Activated CD8-positive, alpha-beta memory T cell treated with anti-CD3 and anti-CD28 coated beads for 36 hours (primary cell): ENCODE results near the gene ENTPD5. TPM values are rescaled to one million over a fixed set of nuclear protein-coding genes. Genes with fewer than 3 reads are reported as not detected.

Experiments used
- CTCF ChIA-PET: fragments of 350-600 bp; sonication (Branson Sonifier 250); formaldehyde crosslinking; loops from one replicate; lab custom pipeline; 2021; ENCODE audit warnings: antibody characterized with exemption; lab: Charles Lee
- POLR2A ChIA-PET: fragments of 350-600 bp; sonication (Branson Sonifier 250); formaldehyde crosslinking; loops from one replicate; lab custom pipeline; 2021; ENCODE audit warnings: antibody characterized with exemption; lab: Charles Lee
- total RNA-seq, 2 experiments: library from RNA; stranded (reverse); gene quantifications; one replicate each; pipeline ENCODE4 v1.2.3, GENCODE V29; 2021

ENTPD5 gene
- total RNA-seq, 2 experiments from 2014 or later: 12.6 to 12.8 TPM

GRCh38 chr14:73955674-73956073 is 63.4 kb downstream of the ENTPD5 start:
- POLR2A ChIA-PET: no interaction called here

DNA sequence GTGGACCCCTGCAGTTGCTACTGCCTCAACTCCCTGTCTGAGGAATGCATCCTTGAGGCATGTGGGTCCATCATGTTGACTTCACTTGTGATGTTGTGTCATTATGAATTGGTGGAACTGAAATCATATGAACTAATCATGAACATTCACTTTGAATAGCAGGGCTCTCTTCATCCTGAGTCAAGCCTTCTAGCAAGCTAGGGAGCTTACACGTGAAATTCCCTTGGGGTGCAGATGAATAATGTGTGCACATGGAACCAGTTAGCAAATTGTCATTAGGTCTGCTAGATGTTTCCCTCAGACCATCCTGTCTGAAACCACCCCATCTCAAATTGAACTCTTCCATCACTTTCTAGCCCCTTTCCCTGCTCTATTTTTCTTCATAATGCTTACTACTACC is 65.4 kb downstream of the ENTPD5 start:
- POLR2A ChIA-PET: no interaction called here
- CTCF ChIA-PET: interaction anchor here (1.1 kb wide), 1 partner anchor 16 kb away, joined by 3 read pairs; no protein-coding TSS in a partner anchor

More at GRCh38 chr14:73955674-73956073, 63.4 kb downstream of the ENTPD5 start:
- CTCF ChIA-PET: no interaction called here

GRCh38 chr14:73949752-73950734 is 69.0 kb downstream of the ENTPD5 start, which contains the start of the genes COQ6 and FAM161B:
Gene COQ6, plus strand, starts transcription at chr14:73950302. Its CDS starts 31 bp downstream, at chr14:73950333.
Gene FAM161B, minus strand, starts transcription at chr14:73950094. Its CDS starts 68 bp downstream, at chr14:73950026.
- ChIA-PET POLR2A (interaction anchor here (0.6 to 0.7 kb wide), 3 partner anchors 69 to 454 kb away, joined by 3 to 4 read pairs (median 4); partner anchors contain the start of genes BBOF1 and ENTPD5), CTCF (interaction anchor here (0.6 kb wide), 1 partner anchor 263 kb away, joined by 3 read pairs; no protein-coding TSS in a partner anchor)

DNA sequence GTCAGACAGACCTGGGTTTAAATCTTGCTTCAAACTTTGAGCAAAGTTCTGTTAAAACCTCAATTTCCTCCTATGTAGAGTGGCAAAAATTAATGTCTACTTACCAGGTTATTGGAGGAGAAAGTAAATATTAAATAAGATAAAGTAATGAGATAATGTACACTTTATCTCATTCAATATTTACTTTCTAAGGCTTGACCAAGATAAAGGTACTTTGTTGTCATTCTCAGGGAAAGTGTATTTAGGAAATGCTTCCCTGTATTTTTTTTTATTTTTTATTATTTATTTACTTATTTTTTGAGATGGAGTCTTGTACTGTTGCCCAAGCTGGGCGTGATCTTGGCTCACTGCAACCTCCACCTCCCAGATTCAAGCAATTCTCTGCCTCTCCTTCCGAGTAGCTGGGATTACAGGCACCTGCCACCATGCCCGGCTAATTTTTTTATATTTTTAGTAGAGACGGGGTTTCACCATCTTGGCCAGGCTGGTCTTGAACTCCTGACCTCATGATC is 73.9 kb downstream of the ENTPD5 start:
- CTCF ChIA-PET: no interaction called here
- POLR2A ChIA-PET: interaction anchor here (0.7 to 1.1 kb wide), 2 partner anchors 15 to 17 kb away, joined by 3 read pairs; no protein-coding TSS in a partner anchor

DNA sequence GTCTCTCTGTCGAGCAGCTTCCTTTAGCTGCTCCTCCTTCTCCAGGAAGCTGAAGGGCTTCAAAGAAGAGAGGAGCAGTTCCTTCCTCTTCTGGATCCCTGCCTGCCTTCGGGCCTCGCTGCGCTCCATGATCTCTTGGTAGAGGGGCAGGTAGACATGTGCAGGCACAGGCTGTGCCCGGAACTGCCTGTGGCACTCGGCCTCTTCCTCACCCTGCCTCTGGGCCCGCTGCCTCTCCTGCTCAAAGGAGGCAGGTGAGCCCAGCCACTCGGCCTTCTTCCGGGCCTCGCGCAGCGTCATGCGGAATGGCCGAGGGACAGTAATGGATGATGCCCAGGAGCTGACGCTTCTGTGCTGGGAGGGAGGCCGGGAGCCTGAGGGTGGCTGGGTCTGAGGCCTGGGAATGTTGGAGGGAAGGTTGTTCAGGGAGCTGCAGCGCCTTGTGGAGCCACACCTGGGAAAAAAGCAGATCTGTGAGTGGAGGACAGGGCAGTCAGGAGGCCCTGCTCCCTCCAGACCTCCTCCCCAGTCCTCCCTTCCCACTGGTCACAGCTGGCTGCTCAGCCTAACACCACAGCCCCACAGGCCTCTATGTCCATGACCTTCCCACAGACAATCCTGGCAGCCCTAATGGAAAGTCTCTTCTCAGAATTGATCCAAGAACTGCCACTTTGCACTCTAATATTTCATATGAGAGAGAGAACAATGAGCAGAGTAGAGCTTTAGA is 74.5 kb downstream of the ENTPD5 start:
- ChIA-PET CTCF (no interaction called here), POLR2A (interaction anchor here (1.1 kb wide), 1 partner anchor 17 kb away, joined by 3 read pairs; no protein-coding TSS in a partner anchor)

- ChIA-PET CTCF (no interaction called here), POLR2A (no interaction called here)
Measured at GRCh38 chr14:73943083-73943482, 76.0 kb downstream of the ENTPD5 start.

DNA sequence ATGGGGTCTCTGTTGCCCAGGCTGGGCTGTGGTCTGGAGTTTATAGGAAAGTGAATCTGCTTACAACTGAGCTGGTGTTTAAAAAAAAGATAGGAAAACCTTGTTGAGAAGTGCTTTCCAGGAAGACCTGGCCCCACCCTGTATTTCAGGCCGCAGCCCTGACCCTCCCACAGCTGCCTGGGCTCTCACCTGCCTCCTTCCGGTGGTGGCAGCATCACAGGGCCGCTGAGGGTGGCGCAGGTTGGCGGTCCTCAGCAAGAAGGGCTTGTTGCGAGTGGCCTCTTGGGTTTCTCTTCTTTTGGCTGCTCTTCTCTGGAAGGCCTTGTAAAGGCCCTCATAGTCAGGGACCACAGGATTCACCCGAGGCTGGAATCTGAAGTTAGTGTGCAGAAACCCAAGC is 76.9 kb downstream of the ENTPD5 start:
- ChIA-PET POLR2A (no interaction called here), CTCF (no interaction called here)

DNA sequence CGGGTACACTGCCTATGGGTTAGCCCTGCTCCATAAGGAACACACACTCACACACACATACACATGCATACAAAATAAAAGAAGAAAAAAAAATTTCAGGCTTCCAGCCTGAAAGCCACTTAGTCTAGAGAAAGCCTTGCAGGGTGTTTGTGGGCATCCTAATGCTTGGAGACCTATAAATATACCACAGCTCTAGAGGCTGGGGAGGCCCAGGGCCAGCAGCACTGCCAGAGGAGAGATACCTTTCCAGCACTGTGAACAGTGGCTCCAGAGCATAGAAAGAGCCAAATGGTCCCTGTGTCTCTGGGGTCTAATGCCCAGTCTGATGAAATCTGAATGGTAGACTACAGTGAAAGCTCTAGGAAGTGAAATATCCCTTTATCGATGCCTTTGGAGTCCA is 82.1 kb downstream of the ENTPD5 start:
- CTCF ChIA-PET: no interaction called here
- POLR2A ChIA-PET: no interaction called here

GRCh38 chr14:73936548-73936947 is 82.5 kb downstream of the ENTPD5 start:
- POLR2A ChIA-PET: no interaction called here
- CTCF ChIA-PET: no interaction called here

DNA sequence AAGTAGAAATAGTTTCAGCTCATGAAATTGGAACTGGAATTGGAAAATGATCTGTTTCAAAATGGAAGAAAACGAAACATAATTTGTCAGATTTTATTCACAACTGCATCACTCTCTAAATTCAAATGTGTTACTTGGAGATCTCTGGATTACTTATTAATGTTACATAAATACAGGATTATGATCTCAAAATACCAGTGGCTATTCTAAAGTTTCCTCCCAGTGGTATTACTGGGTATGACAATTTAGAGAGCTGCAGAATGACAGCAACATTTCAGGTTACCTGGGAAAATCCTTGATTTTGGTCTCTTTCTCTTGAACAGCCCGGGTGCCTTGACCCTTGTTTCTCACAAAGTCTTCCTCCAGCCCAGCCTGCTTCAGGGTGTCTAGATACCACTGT is 83.4 kb downstream of the ENTPD5 start:
- ChIA-PET CTCF (interaction anchor here (0.6 kb wide), 2 partner anchors 84 to 512 kb away, joined by 3 to 4 read pairs; partner anchors contain the start of gene BBOF1), POLR2A (no interaction called here)

GRCh38 chr14:73924337-73924736 is 94.8 kb downstream of the ENTPD5 start:
- CTCF ChIA-PET: no interaction called here
- POLR2A ChIA-PET: no interaction called here

DNA sequence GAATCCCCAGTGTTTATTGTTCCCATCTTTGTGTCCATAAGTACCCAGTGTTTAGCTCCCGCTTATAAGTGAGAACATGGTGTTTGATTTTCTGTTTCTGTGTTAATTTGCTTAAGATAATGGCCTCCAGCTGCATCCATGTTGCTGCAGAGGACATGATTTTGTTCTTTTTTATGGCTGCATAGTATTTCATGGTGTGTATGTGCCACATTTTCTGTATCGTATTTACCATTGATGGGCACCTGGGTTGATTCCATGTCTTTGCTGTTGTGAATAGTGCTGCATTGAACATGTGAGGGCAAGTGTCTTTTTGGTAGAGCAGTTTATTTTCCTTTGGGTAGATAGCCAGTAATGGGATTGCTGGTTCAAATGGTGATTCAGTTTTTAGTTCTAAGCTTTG is 99.6 kb downstream of the ENTPD5 start:
- ChIA-PET POLR2A (interaction anchor here (0.7 kb wide), 1 partner anchor 13 kb away, joined by 3 read pairs; no protein-coding TSS in a partner anchor), CTCF (interaction anchor here (0.7 kb wide), 1 partner anchor 157 kb away, joined by 4 read pairs; no protein-coding TSS in a partner anchor)

- ChIA-PET CTCF (no interaction called here), POLR2A (interaction anchor here (0.5 kb wide), 1 partner anchor 36 kb away, joined by 4 read pairs; no protein-coding TSS in a partner anchor)
Measured at GRCh38 chr14:73916324-73916723, 102.8 kb downstream of the ENTPD5 start.

DNA sequence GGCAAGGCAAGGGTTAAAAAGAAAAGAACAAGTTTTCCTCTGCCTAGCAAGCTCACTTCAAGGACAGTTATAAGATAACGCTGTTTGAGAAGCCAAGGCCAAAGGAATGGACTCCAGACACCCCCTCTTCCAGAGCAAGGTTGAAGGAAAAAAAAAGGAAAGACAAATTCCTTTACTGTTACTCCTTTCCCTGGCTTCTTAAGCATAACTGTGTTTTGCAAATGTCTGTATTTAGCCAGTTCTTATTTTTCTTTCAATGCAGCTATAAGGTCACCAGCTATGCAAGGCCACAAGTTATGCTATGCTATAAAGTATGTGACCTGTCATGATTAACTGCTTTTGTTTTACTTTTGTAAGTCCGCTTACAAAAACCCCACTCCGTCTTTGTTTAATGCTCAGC is 105.8 kb downstream of the ENTPD5 start:
- POLR2A ChIA-PET: no interaction called here
- CTCF ChIA-PET: interaction anchor here (0.6 kb wide), 1 partner anchor 15 kb away, joined by 3 read pairs; no protein-coding TSS in a partner anchor

DNA sequence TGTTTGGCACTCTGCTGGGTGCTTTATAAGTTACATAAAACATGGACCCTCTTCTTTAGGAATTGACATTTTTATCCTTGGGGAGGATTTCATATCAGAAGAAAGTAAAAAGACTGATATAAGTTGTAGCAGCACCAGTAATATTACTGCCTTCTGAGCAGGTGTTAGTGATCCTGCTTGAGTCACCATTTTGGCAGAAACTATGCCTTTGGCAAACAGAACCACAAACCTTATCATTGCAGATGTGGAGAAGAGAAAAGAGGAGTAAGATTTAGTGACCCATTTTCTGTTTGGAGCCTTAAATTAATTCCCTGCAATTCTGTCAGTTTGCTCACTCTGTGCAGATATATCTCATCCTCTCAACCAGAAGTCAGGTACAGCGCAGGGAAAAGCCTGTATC is 109.4 kb downstream of the ENTPD5 start:
- CTCF ChIA-PET: no interaction called here
- POLR2A ChIA-PET: no interaction called here
